NK-92 treated with Interleukin-12 subunit alpha and Interleukin-12 subunit beta, amount 100 ng/mL, for 24 hours (cell line): ENCODE results near the gene CAMK1G.

ENCODE experiments used
- DNase-seq: peaks from one replicate; lab custom pipeline; 2025; lab: John Stamatoyannopoulos, UW

Gene CAMK1G

GRCh38 chr1:209619696-209620486 lies 36.4 kb downstream of the CAMK1G start:
- DNase-seq, result no peak

GRCh38 chr1:209620487-209620884 lies 37.0 kb downstream of the CAMK1G start:
- no peak for DNase-seq

- no peak for DNase-seq
Observed at GRCh38 chr1:209621286-209621685, 37.8 kb downstream of the CAMK1G start.

- no peak for DNase-seq
Observed at GRCh38 chr1:209621741-209622655, 38.5 kb downstream of the CAMK1G start.

GRCh38 chr1:209622841-209623829 lies 39.6 kb downstream of the CAMK1G start:
- DNase-seq, result no peak

GRCh38 chr1:209624558-209625549 lies 41.3 kb downstream of the CAMK1G start:
- DNase-seq, result no peak

- no peak for DNase-seq
Observed at GRCh38 chr1:209625791-209626285, 42.3 kb downstream of the CAMK1G start.

- DNase-seq, result no peak
Observed at GRCh38 chr1:209626346-209627026, 43.0 kb downstream of the CAMK1G start.

- DNase-seq, result no peak
Observed at GRCh38 chr1:209627027-209627731, 43.7 kb downstream of the CAMK1G start.

- DNase-seq, result peak; percentile 49
Observed at GRCh38 chr1:209627732-209628196, 44.2 kb downstream of the CAMK1G start.

- DNase-seq, result no peak
Observed at GRCh38 chr1:209628618-209629299, 45.2 kb downstream of the CAMK1G start.

GRCh38 chr1:209629621-209630382 lies 46.3 kb downstream of the CAMK1G start:
- DNase-seq, result no peak

- no peak for DNase-seq
Observed at GRCh38 chr1:209630383-209631225, 47.1 kb downstream of the CAMK1G start.

GRCh38 chr1:209633335-209633997 lies 50.0 kb downstream of the CAMK1G start:
- DNase-seq, result no peak

GRCh38 chr1:209634005-209634737 lies 50.7 kb downstream of the CAMK1G start:
- no peak for DNase-seq
